Calu3 (cell line): ENCODE results near the gene ADCK2. TPM values are rescaled to one million over a fixed set of nuclear protein-coding genes. Genes with fewer than 3 reads are reported as not detected.

Experiments used
- BruUV-seq: library from RNA; stranded (reverse); fragments of 400-500 nt; replicated peaks from 2 replicates; lab custom pipeline; 2021; lab: Mats Ljungman, UMichigan
- CTCF ChIA-PET: fragments of 300-600 bp; sonication (Branson Sonifier 250); formaldehyde crosslinking; loops from one replicate; lab custom pipeline; 2022; ENCODE audit warnings: antibody characterized with exemption; lab: Charles Lee
- DNase-seq: peaks from one replicate; pipeline ENCODE4 v3.0.0; 2022
- H3K27ac Mint-ChIP-seq: one replicate; pipeline ENCODE4 v1.8.0; 2022; ENCODE audit warnings: mixed read lengths; ENCODE audit not compliant: unreplicated experiment
- H3K27me3 Mint-ChIP-seq: one replicate; pipeline ENCODE4 v1.8.0; 2022; ENCODE audit warnings: mixed read lengths; ENCODE audit not compliant: unreplicated experiment
- H3K36me3 Mint-ChIP-seq: one replicate; pipeline ENCODE4 v1.8.0; 2022; ENCODE audit warnings: mild to moderate bottlenecking, moderate library complexity, mixed read lengths; ENCODE audit not compliant: insufficient read depth, unreplicated experiment
- H3K4me1 Mint-ChIP-seq: one replicate; pipeline ENCODE4 v1.8.0; 2022; ENCODE audit warnings: mild to moderate bottlenecking, low read depth, mixed read lengths; ENCODE audit not compliant: unreplicated experiment
- H3K4me3 Mint-ChIP-seq: one replicate; pipeline ENCODE4 v1.8.0; 2022; ENCODE audit warnings: mild to moderate bottlenecking, low read depth, moderate library complexity, mixed read lengths; ENCODE audit not compliant: unreplicated experiment
- H3K9me3 Mint-ChIP-seq: one replicate; pipeline ENCODE4 v1.8.0; 2022; ENCODE audit warnings: low read depth, mixed read lengths; ENCODE audit not compliant: unreplicated experiment
- intact Hi-C: fragments of 100-400 bp; cut with micrococcal nuclease; formaldehyde crosslinking; loops from one replicate; pipeline ENCODE4 v1.10.0; 2022; ENCODE audit not compliant: unreplicated experiment
- total RNA-seq: library from RNA; stranded (reverse); gene quantifications from 2 replicates; pipeline ENCODE4 v1.2.3, GENCODE V29; 2022
- TF ChIP-seq, protein P1 (sequence below): fragments of 200-600 bp; IDR thresholded peaks from one replicate; pipeline ENCODE4 v1.8.0; 2022; ENCODE audit warnings: antibody characterized with exemption; ENCODE audit not compliant: unreplicated experiment

Gene ADCK2
- total RNA-seq, 1 experiment from 2014 or later = 12.6 TPM

DNA sequence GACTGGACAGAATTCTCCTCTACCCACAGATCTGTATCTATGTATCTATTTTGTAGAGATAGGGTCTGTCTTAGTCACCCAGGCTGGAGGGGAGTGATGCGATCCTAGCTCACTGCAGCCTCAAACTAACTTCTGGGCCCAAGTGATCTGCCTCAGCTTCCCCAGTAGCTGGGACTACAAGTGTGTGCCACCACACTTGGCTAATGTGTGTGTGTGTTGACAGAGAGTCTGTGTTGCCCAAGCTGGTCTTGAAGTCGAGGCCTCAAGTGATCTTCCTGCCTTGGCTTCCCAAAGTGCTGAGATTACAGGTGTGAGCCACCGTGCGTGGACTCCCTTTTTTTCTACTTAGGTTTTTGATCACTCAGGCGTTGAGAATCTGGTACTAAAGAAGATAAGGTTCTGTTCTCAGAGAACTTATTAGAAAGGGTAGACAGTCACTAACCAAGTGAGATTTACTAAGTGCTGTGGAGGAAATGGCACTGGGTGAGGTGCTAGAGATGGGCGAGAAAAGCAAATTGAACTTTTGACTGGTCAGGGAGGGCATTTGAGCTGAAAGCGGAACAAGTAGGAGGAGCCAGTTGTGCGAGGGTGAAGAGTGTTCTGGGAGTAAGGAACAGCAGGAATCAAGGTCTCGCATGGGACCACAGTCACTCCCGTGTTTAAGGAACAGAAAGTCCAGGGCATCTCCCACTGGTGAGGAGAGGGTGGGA is 41.7 kb downstream of the ADCK2 start:
- H3K9me3 Mint-ChIP-seq = peaks cover 8% of the 10 kb centered on the region
- H3K36me3 Mint-ChIP-seq = no peaks in the 10 kb centered on the region
- H3K4me1 Mint-ChIP-seq = no peaks in the 10 kb centered on the region
- TF ChIP-seq, protein P1, sequence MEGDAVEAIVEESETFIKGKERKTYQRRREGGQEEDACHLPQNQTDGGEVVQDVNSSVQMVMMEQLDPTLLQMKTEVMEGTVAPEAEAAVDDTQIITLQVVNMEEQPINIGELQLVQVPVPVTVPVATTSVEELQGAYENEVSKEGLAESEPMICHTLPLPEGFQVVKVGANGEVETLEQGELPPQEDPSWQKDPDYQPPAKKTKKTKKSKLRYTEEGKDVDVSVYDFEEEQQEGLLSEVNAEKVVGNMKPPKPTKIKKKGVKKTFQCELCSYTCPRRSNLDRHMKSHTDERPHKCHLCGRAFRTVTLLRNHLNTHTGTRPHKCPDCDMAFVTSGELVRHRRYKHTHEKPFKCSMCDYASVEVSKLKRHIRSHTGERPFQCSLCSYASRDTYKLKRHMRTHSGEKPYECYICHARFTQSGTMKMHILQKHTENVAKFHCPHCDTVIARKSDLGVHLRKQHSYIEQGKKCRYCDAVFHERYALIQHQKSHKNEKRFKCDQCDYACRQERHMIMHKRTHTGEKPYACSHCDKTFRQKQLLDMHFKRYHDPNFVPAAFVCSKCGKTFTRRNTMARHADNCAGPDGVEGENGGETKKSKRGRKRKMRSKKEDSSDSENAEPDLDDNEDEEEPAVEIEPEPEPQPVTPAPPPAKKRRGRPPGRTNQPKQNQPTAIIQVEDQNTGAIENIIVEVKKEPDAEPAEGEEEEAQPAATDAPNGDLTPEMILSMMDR = no peak
- CTCF ChIA-PET = no interaction called here
- BruUV-seq = no TSS peak
- no peaks in the 10 kb centered on the region for H3K27me3 Mint-ChIP-seq
- H3K4me3 Mint-ChIP-seq = no peak overlapping the region
- H3K27ac Mint-ChIP-seq = no peak overlapping the region
- intact Hi-C loops = no loop called here
- DNase-seq = no peak

- Mint-ChIP-seq H3K27ac (no peak overlapping the region), H3K27me3 (no peaks in the 10 kb centered on the region), H3K4me1 (no peaks in the 10 kb centered on the region), H3K36me3 (no peaks in the 10 kb centered on the region), H3K4me3 (no peak overlapping the region), H3K9me3 (no peaks in the 10 kb centered on the region)
- BruUV-seq = no TSS peak
- TF ChIP-seq, protein P1 = no peak
- CTCF ChIA-PET = no interaction called here
- intact Hi-C loops = no loop called here
- no peak for DNase-seq
These were observed 47.0 kb downstream of the ADCK2 start for GRCh38 chr7:140719721-140720120.

GRCh38 chr7:140722254-140722653 is 49.5 kb downstream of the ADCK2 start:
- Mint-ChIP-seq H3K27me3 (no peaks in the 10 kb centered on the region), H3K36me3 (no peaks in the 10 kb centered on the region), H3K9me3 (no peaks in the 10 kb centered on the region), H3K4me1 (no peaks in the 10 kb centered on the region), H3K27ac (no peak overlapping the region), H3K4me3 (no peak overlapping the region)
- TF ChIP-seq, protein P1 = no peak
- intact Hi-C loops = no loop called here
- no TSS peak for BruUV-seq
- no peak for DNase-seq
- CTCF ChIA-PET = no interaction called here

- BruUV-seq = no TSS peak
- TF ChIP-seq, protein P1 = no peak
- Mint-ChIP-seq H3K4me1 (no peaks in the 10 kb centered on the region), H3K9me3 (no peaks in the 10 kb centered on the region), H3K4me3 (no peak overlapping the region), H3K27me3 (no peaks in the 10 kb centered on the region), H3K36me3 (no peaks in the 10 kb centered on the region), H3K27ac (no peak overlapping the region)
- DNase-seq = no peak
- intact Hi-C loops = no loop called here
- CTCF ChIA-PET = no interaction called here
These were observed 50.3 kb downstream of the ADCK2 start for GRCh38 chr7:140723006-140723405.
